Neural cell (in vitro differentiated cells): ENCODE results near the gene PIP4P1. TPM values are rescaled to one million over a fixed set of nuclear protein-coding genes. Genes with fewer than 3 reads are reported as not detected.

Experiments used
- H2AFZ ChIP-seq: fragments of 200-600, 300-800 bp; sonication (generic), shearing (Covaris generic); 2 replicates; pipeline ENCODE4 v1.6.0; 2014; ENCODE audit warnings: low read depth, mild to moderate bottlenecking, antibody characterized with exemption, low read length, moderate library complexity
- H3F3A ChIP-seq: fragments of 200-600 bp; shearing (Covaris generic); 2 replicates; pipeline ENCODE4 v1.6.1; 2016; ENCODE audit warnings: mild to moderate bottlenecking, moderate library complexity, mixed read lengths, antibody characterized with exemption, low read length; ENCODE audit not compliant: insufficient read depth, poor library complexity, severe bottlenecking
- H3K27ac ChIP-seq: fragments of 200-600, 300-800 bp; sonication (generic), shearing (Covaris generic); 2 replicates; pipeline ENCODE4 v1.5.1; 2014; ENCODE audit warnings: mild to moderate bottlenecking, low read length, moderate library complexity
- H3K27me3 ChIP-seq: fragments of 300-800, 200-600 bp; sonication (generic), shearing (Covaris generic); 2 replicates; pipeline ENCODE4 v1.6.0; 2014; ENCODE audit warnings: mild to moderate bottlenecking, low read depth, low read length, moderate library complexity; ENCODE audit not compliant: insufficient read depth
- H3K36me3 ChIP-seq: fragments of 300-800, 200-600 bp; sonication (generic), shearing (Covaris generic); 2 replicates; pipeline ENCODE4 v1.5.1; 2014; ENCODE audit warnings: mild to moderate bottlenecking, antibody characterized with exemption, low read length, moderate library complexity; ENCODE audit not compliant: insufficient read depth
- H3K4me2 ChIP-seq: fragments of 300-800, 200-600 bp; sonication (generic), shearing (Covaris generic); 2 replicates; pipeline ENCODE4 v1.6.0; 2014; ENCODE audit warnings: mild to moderate bottlenecking, low read length
- H3K4me3 ChIP-seq: fragments of 300-800, 200-600 bp; sonication (generic), shearing (Covaris generic); 2 replicates; pipeline ENCODE4 v1.5.1; 2014; ENCODE audit warnings: mild to moderate bottlenecking, low read length, moderate library complexity
- H3K79me2 ChIP-seq: fragments of 200-600 bp; shearing (Covaris generic); replicated peaks from 2 replicates; pipeline ENCODE4 v1.6.0; 2014; ENCODE audit warnings: mild to moderate bottlenecking, low read length, moderate library complexity; ENCODE audit not compliant: insufficient read depth
- H3K9ac ChIP-seq: fragments of 300-800, 200-600 bp; sonication (generic), shearing (Covaris generic); 2 replicates; pipeline ENCODE4 v1.6.1; 2016; ENCODE audit warnings: mild to moderate bottlenecking, low read length, mixed read lengths
- H3K9me2 ChIP-seq: fragments of 200-600 bp; shearing (Covaris generic); 2 replicates; pipeline ENCODE4 v1.6.1; 2016; ENCODE audit warnings: mild to moderate bottlenecking, low read length, mixed read lengths; ENCODE audit not compliant: insufficient read depth
- H3K9me3 ChIP-seq: fragments of 200-600, 300-800 bp; sonication (generic), shearing (Covaris generic); 2 replicates; pipeline ENCODE4 v1.6.1; 2016; ENCODE audit warnings: mild to moderate bottlenecking, mixed run types, low read length, moderate library complexity, mixed read lengths
- H4K20me1 ChIP-seq: fragments of 200-600 bp; shearing (Covaris generic); 2 replicates; pipeline ENCODE4 v1.6.1; 2016; ENCODE audit warnings: mild to moderate bottlenecking, mixed run types; ENCODE audit not compliant: insufficient read depth
- CTCF ChIP-seq: fragments of 450-650 bp; IDR thresholded peaks from 2 replicates; pipeline ENCODE4 v1.5.1; 2014; ENCODE audit warnings: antibody characterized with exemption, mild to moderate bottlenecking, moderate library complexity; ENCODE audit not compliant: poor library complexity, severe bottlenecking
- EP300 ChIP-seq: fragments of 450-650 bp; conservative IDR thresholded peaks from 2 replicates; pipeline ENCODE4 v1.6.1; 2014; ENCODE audit warnings: antibody characterized with exemption, mild to moderate bottlenecking, moderate library complexity; ENCODE audit not compliant: poor library complexity, severe bottlenecking
- EZH2 ChIP-seq: fragments of 200-600, 300-800 bp; shearing (Covaris generic), sonication (generic); IDR thresholded peaks from 2 replicates; pipeline ENCODE4 v1.6.1; 2014; ENCODE audit warnings: antibody characterized with exemption, low read length, borderline replicate concordance, mild to moderate bottlenecking; ENCODE audit not compliant: insufficient read depth, poor library complexity, severe bottlenecking
- MXI1 ChIP-seq: fragments of 450-650 bp; conservative IDR thresholded peaks from 2 replicates; pipeline ENCODE4 v1.6.1; 2014; ENCODE audit warnings: antibody characterized with exemption, mild to moderate bottlenecking; ENCODE audit not compliant: poor library complexity, severe bottlenecking
- POLR2AphosphoS5 ChIP-seq: IDR thresholded peaks from 2 replicates; pipeline ENCODE4 v1.6.1; 2012
- RAD21 ChIP-seq: fragments of 450-650 bp; conservative IDR thresholded peaks from 2 replicates; pipeline ENCODE4 v1.6.1; 2014; ENCODE audit warnings: antibody characterized with exemption, mild to moderate bottlenecking, moderate library complexity
- SMC3 ChIP-seq: fragments of 450-650 bp; conservative IDR thresholded peaks from 2 replicates; pipeline ENCODE4 v1.6.1; 2014; ENCODE audit warnings: antibody characterized with exemption, mild to moderate bottlenecking, moderate library complexity; ENCODE audit not compliant: poor library complexity
- TAF1 ChIP-seq: IDR thresholded peaks from 2 replicates; pipeline ENCODE4 v1.6.1; 2012; ENCODE audit warnings: low read depth
- polyA minus RNA-seq: library from RNA; depleted of rRNA, polyadenylated mRNA; stranded (reverse); fragments of >200 nt; gene quantifications from 2 replicates; pipeline ENCODE4 v1.2.3, GENCODE V29; 2014
- polyA plus RNA-seq: library from polyadenylated mRNA; depleted of rRNA; stranded (reverse); fragments of >200 nt; gene quantifications from 2 replicates; pipeline ENCODE4 v1.2.3, GENCODE V29; 2014
- TF ChIP-seq, protein P1 (sequence below): IDR thresholded peaks from 2 replicates; pipeline ENCODE4 v1.6.1; 2012; ENCODE audit warnings: borderline replicate concordance

Gene PIP4P1
- polyA plus RNA-seq (77.2 and 85.3 TPM in 2 replicates), polyA minus RNA-seq (33.1 and 34.1 TPM in 2 replicates)

DNA sequence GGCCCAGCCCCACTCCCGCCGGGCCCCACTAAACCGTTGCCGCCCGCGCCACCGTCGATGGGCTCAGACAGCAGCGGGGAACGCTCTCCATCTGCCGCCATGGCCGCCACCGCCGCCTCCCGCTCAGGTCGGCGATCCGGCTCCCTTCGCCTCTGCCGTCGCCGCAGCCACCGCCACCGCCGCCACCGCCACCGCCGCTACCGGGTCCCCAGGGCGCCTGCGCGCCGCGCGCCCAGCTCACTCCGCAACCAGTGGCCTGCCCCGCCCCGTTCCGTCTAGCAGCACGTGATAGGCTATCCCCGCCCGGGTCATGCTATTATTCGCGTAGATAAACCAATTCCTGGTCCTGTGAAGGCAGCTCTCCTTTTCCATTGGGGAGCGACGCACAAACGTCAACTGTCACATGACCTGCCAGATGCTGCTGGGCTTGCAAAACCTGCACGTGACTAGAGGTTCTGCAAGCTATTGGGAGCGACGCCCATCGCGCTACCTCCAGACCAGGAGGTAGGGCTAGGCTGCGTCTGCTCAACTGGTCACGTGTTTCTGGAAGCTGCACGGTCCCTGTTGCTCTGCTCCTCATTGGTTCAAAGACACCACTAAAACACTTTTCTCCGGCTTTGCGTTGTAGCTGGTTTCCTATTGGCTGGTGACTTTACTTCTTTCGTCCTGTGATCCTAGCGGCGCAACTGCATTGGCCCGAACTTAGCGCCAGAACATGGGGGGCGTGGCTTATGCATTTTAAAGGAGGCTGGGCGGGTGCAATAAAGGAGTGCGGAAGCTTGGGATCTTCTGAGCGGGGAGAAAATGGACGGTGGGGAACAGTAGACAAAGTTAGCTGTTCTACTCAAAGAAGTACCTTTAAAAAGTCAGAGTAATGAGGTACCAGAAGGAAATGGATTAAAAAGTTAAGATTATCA lies at the start of gene PIP4P1:
TSS of gene PIP4P1 (minus strand) at position 210 of the 917 bp plus-strand sequence. CDS start at position 101, 109 bp downstream.
- peak within 1 kb of the TSS; percentile 90 for H3K27ac ChIP-seq
- peak within 1 kb of the TSS; percentile 53 for H3K4me2 ChIP-seq
- H3K4me3 ChIP-seq: peak within 1 kb of the TSS; percentile 92
- H2AFZ ChIP-seq: peak within 1 kb of the TSS; percentile 77
- H4K20me1 ChIP-seq: no peaks in the 10 kb centered on the region
- no peaks in the 10 kb centered on the region for H3K9me2 ChIP-seq
- no peaks in the 10 kb centered on the region for H3K9me3 ChIP-seq
- H3F3A ChIP-seq: no peaks in the 10 kb centered on the region
- peak within 1 kb of the TSS; percentile 93 for H3K9ac ChIP-seq
- peak; percentile 97 for TF ChIP-seq POLR2AphosphoS5
- peak; percentile 59 for TF ChIP-seq EP300
- no peak for TF ChIP-seq SMC3
- TF ChIP-seq RAD21: peak; percentile 28
- TF ChIP-seq EZH2: no peak
- TF ChIP-seq MXI1: peak; percentile 36
- TF ChIP-seq, protein P1, sequence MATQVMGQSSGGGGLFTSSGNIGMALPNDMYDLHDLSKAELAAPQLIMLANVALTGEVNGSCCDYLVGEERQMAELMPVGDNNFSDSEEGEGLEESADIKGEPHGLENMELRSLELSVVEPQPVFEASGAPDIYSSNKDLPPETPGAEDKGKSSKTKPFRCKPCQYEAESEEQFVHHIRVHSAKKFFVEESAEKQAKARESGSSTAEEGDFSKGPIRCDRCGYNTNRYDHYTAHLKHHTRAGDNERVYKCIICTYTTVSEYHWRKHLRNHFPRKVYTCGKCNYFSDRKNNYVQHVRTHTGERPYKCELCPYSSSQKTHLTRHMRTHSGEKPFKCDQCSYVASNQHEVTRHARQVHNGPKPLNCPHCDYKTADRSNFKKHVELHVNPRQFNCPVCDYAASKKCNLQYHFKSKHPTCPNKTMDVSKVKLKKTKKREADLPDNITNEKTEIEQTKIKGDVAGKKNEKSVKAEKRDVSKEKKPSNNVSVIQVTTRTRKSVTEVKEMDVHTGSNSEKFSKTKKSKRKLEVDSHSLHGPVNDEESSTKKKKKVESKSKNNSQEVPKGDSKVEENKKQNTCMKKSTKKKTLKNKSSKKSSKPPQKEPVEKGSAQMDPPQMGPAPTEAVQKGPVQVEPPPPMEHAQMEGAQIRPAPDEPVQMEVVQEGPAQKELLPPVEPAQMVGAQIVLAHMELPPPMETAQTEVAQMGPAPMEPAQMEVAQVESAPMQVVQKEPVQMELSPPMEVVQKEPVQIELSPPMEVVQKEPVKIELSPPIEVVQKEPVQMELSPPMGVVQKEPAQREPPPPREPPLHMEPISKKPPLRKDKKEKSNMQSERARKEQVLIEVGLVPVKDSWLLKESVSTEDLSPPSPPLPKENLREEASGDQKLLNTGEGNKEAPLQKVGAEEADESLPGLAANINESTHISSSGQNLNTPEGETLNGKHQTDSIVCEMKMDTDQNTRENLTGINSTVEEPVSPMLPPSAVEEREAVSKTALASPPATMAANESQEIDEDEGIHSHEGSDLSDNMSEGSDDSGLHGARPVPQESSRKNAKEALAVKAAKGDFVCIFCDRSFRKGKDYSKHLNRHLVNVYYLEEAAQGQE: peak; percentile 63
- no peak for TF ChIP-seq CTCF
- TF ChIP-seq TAF1: no peak
- H3K36me3 ChIP-seq: no peaks in the 10 kb centered on the region
- H3K27me3 ChIP-seq: no peaks in the 10 kb centered on the region
- H3K79me2 ChIP-seq: peaks cover 33% of the 10 kb centered on the region

DNA sequence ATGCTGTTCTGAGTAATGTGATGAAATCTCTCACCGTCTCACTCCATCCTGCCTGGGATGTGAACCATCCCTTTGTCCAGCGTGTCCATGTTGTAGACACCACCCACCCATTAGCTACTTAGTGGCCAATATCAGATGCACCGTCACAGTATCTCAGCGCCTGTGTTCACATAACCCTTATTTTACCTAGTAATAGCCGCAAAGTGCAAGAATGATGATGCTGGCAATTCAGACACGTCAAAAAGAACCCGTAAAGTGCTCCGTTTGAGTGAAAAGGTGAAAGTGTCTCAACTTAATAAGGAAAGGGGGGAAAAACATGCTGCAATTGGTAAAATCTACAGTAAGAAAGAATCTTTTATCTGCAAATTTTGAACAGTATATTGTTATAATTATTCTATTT lies 47.1 kb upstream of the PIP4P1 start:
- Histone ChIP-seq H3F3A (no peaks in the 10 kb centered on the region), H4K20me1 (no peaks in the 10 kb centered on the region), H3K9me2 (no peaks in the 10 kb centered on the region), H3K79me2 (no peaks in the 10 kb centered on the region), H3K9me3 (no peaks in the 10 kb centered on the region), H3K4me2 (no peak overlapping the region), H3K27me3 (no peaks in the 10 kb centered on the region), H2AFZ (no peak overlapping the region), H3K36me3 (no peaks in the 10 kb centered on the region), H3K4me3 (no peak overlapping the region), H3K9ac (no peak overlapping the region), H3K27ac (no peak overlapping the region)
- no peak for TF ChIP-seq MXI1
- no peak for TF ChIP-seq EP300
- no peak for TF ChIP-seq TAF1
- TF ChIP-seq RAD21: no peak
- TF ChIP-seq SMC3: no peak
- TF ChIP-seq, protein P1: no peak
- TF ChIP-seq EZH2: no peak
- no peak for TF ChIP-seq POLR2AphosphoS5
- TF ChIP-seq CTCF: no peak
